HG03432 (cell line): Measurements from ENCODE around the gene RASA1.

Source experiments
- ATAC-seq: cut with Tn5 transposase; IDR thresholded peaks from one replicate; pipeline ENCODE4 v1.9.1; 2021; ENCODE audit warnings: mild to moderate bottlenecking, moderate library complexity; ENCODE audit not compliant: unreplicated experiment

RASA1 gene

DNA sequence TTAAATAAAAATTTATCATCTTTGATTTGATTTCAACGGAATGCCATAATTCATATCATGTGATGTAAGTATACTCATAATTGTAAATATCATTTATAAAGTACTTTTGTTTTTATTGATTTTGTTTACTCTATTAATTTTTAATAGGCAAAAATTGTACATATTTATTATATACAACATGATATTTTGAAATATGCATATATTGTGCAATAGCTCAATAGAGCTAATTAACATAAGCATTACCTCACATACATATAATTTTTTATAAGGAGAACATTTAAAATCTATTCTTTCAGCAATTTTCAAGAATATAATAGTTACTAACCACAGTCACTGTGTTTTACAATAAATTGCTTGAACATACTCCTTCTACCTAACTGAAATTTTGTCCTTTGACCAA, 170.0 kb downstream of the RASA1 start:
- ATAC-seq: no peak

DNA sequence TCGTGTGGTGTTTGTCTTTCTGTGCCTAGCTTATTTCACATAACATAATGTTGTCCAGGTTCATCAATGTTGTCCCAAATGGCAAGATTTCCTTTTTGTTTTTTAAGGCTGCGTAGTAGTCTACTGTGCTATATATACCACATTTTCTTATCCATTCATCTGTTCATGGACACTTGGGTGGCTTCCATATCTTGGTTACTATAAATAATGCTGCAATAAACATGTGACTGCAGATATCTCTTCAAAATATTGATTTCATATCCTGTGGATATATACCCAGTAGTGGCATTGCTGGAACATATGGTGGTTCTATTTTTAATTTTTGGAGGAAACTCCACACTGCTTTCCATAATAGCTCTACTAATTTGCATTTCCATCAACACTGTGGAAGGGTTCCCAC, 170.5 kb downstream of the RASA1 start:
- ATAC-seq: no peak
